ENCODE data around the gene ATG4D.

Gene ATG4D

GRCh38 chr19:10543420-10544241, at the start of gene ATG4D:
TSS of gene ATG4D (plus strand) at chr19:10543904. CDS start at chr19:10544091, 187 bp downstream.
- peak; percentile 82 for DNase-seq

- no peak for DNase-seq
These were observed 46.3 kb upstream of the ATG4D start for GRCh38 chr19:10497371-10497770.

- no peak for DNase-seq
These were observed 44.0 kb upstream of the ATG4D start for GRCh38 chr19:10499550-10500246.

GRCh38 chr19:10500247-10500592, 43.5 kb upstream of the ATG4D start:
- DNase-seq = no peak

- DNase-seq = peak; percentile 22
These were observed 41.7 kb upstream of the ATG4D start for GRCh38 chr19:10501971-10502523.

GRCh38 chr19:10502524-10503001, 41.1 kb upstream of the ATG4D start:
- DNase-seq = peak; percentile 84

GRCh38 chr19:10503002-10503789, 40.5 kb upstream of the ATG4D start, which contains the start of gene KEAP1:
TSS of gene KEAP1 (minus strand) at chr19:10503356. CDS start at chr19:10500033, 3,323 bp downstream.
- DNase-seq = peak; percentile 12

GRCh38 chr19:10505583-10506229, 38.0 kb upstream of the ATG4D start:
- DNase-seq = peak; percentile 83

GRCh38 chr19:10508036-10508435, 35.7 kb upstream of the ATG4D start:
- DNase-seq = no peak

GRCh38 chr19:10508707-10509106, 35.0 kb upstream of the ATG4D start:
- no peak for DNase-seq

- peak; percentile 60 for DNase-seq
These were observed 33.4 kb upstream of the ATG4D start for GRCh38 chr19:10510301-10510802.

GRCh38 chr19:10513223-10513622, 30.5 kb upstream of the ATG4D start:
- no peak for DNase-seq

- peak; percentile 43 for DNase-seq
These were observed 29.2 kb upstream of the ATG4D start for GRCh38 chr19:10514211-10515145.

- DNase-seq = no peak
These were observed 27.7 kb upstream of the ATG4D start for GRCh38 chr19:10516064-10516385.

GRCh38 chr19:10516671-10517286, 26.9 kb upstream of the ATG4D start:
- DNase-seq = no peak

- DNase-seq = no peak
These were observed 26.3 kb upstream of the ATG4D start, which contains the start of gene S1PR5 for GRCh38 chr19:10517361-10517759. TSS of gene S1PR5 (minus strand) at chr19:10517447. CDS start at chr19:10515011, 2,436 bp downstream.

- DNase-seq = no peak
These were observed 25.8 kb upstream of the ATG4D start for GRCh38 chr19:10517760-10518443.

GRCh38 chr19:10518444-10519361, 25.0 kb upstream of the ATG4D start:
- no peak for DNase-seq

- no peak for DNase-seq
These were observed 24.3 kb upstream of the ATG4D start for GRCh38 chr19:10519421-10519820.

All from activated CD4-positive, alpha-beta T cell treated with anti-CD3 and anti-CD28 coated beads, Interleukin-2, amount 50 U/mL, for 1 hour (primary cell).